Bone marrow (tissue), 2 donors: ENCODE data around the gene ACAP3.
A peak's percentile ranks its signal among the peaks of the same experiment; 100 is the strongest.

ENCODE experiments used
- DNase-seq, 2 donors: peaks; one replicate each; lab custom pipeline; 2025; lab: John Stamatoyannopoulos, UW

Gene ACAP3

DNA sequence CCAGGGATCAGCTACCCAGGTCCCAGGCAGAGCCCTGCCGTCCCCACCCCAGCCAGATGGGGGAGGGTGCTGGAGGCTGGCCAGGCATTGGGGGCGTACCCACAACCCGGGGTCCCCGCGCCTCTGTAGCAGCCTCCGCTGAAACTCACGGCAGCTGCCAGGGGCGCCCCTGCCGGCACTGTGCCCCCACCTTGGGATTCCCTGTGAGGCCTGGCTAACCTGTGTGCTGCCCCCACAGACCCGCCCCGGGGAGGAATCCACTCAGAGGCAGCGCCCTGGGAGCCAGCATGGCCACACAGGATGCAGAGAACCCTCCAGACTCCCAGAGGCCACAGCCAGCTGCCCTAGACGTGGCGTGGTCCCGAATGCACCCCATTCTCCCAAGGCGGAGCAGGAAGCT is 37.7 kb upstream of the ACAP3 start:
- DNase-seq = no peak

DNA sequence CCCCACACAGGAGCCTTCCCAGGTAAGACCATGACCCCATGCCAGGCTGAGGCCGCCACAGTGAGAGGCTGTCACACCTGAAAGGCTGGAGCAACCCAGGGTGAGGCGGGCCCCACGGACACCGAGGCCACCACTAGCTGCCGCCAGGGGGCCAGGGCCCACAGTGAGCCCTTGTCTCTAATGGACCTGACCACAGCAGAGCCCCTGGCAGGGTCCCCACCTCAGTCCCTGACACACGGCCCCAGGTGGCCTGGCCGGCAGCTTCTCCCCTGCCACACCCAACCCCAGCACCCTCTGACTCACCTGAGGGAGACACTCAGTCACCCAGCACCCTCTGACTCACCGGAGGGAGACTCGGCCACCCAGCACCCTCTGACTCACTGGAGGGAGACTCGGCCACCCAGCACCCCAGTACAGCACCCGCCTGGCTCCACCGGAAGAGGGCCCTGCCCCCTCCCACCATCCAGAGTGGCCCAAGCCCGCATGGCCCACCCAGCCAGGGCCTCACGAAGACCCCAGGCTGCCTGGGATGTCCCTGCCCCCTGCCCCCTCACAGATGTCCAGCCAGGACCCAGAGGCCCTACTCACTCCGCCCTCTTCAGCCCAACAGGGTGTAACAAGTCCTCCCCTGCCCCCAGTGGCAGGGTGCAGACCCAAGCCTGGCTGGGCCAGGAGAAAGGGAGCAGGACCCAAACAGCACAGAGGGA is 37.1 kb upstream of the ACAP3 start:
- DNase-seq = peak in 1 of 2 donors; percentile 51

DNA sequence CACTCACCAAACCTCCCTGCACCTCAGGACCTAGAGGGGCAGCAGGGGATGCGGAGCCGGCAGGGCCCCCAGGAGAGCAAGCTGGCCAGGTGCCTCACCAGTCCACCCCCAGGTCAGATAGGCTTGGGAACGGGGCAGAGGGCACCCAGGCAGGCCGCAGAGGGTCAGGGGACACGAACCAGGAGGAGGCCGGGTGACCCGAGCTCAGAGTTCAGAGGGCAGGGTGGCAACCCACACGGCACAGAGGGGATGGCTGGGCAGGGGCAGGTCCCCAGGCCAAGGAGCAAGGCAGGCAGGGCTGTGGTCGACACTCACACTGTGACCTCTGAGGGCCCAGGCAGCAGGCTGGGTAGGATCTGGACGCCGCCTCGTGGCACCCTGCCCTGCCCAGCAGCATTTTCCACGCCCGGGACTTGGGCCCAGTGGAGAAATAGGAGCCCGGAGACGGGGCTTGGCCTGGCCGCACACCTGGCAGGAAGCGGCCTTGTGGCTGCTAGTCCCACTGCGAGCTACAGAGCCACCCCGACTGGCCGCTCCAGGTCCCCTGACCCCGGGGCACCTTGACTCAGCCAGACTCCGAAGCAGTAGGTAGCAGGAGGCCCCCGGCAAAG is 36.2 kb upstream of the ACAP3 start:
- no peak for DNase-seq

DNA sequence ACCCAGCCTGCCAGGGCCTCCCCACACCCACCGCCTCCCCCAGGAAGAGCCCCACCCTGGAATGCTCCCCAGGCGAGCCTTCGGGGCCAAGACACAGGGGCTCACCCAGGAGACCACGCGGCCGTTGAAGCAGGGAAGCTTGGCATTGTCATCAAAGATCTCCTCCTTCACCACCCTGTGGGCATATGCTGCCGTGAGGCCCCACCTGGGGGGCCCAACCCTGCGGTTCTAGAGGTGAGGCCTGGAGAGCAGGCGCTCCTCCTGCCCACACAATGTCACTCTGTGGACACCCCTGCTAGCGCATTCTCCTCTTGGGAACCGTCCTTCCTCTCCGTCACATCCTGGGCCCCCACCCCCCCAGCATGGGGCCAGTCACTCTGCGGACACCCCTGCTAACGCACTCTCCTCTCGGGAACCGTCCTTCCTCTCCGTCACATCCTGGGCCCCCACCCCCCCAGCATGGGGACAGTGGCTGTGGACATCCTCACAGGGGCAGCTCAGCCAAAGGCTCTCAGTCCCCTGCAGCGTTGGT is 34.9 kb upstream of the ACAP3 start:
- DNase-seq = no peak

DNA sequence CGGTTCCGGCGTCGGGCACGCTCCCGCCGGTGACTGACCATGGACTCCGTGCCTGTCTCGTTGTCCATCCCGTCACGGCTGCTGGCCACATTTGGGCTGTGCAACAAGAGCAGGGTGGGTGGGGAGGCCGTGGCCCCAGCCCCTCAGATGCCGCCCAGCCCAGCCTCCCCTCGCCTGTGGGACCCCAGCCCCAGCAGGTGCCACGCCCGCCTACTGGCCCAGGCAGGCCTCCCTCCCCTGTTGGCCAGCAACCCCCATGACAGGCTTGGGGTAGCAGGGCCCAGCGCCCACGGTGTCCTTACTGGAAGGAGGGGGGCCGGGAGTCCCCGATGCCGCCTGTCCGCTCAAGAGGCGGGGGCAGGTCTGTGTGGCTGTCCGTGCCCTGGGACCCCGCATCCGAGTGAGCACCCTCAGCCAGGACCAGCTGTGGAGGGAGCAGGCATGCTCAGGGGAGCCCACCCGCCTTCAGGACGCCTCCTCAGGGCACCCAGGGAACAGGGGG is 34.4 kb upstream of the ACAP3 start:
- no peak for DNase-seq

DNA sequence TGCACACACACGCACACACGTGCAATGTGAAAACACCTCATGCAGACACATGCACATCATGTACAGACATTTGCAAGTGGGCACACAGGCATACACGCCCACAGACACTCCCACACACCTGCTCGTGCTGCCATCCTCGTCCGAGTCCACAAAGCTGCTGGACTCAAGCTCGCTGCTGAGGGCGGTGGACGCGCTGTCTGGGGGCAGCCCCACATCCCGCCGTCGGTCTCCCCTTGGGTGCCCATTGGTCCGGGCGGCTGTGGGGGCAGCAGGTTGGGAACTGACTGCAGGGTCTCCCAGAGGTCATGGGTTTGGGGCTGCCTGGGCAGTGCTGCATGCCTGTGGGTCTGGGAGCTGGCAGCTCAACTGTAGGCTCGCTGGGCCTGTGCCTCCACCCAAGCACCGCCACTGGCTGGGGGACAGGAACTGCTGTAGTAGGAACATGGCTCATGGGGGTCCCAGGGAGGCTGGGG is 33.9 kb upstream of the ACAP3 start:
- DNase-seq = no peak

DNA sequence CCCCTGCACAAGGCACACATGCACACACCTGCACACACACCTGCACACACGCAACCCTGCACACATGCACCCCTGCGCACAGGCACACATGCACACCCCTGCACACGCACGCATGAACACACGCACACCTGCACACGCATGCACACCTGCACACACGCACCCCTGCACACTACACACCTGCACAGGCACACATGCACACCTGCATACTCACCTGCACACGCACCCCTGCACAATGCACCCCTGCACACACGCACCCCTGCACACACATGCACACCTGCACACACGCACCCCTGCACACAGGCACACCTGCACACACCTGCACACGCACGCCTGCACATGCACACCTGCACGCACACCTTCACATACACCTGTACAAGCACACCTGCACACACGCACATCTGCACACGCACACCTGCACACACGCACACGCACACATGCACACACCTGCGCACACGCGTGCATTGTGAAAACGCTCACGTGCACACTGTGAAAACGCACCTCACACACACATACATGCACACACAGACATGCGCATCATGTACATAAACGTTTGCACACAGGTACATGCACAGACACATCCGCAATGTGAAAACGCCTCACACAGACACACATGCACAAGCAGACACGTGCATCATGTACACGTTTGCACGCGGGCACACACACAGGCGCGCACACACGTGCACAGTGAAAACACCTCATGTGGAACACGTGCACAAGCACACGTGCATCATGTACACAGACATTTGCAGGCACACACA is 33.2 kb upstream of the ACAP3 start:
- DNase-seq = no peak

DNA sequence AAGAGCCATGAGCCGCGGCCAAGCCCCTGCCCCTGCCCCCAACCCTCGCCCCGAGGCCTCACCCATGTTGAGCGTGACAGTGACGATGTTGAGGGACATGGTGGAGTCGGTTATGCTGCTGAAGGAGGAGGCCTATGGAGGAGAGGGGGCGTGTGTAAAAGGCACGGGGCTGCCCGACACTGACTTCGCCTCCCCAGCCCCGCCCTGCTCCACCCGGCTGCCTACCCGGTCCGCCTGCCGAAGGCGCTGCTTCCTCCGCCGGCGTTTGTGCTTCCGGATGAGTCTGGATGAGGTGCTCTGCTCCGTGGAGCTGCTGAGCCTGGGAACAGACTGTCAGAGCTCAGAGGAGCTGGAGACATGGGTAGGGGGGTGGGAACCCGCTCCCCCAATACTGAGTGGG is 32.5 kb upstream of the ACAP3 start:
- no peak for DNase-seq

DNA sequence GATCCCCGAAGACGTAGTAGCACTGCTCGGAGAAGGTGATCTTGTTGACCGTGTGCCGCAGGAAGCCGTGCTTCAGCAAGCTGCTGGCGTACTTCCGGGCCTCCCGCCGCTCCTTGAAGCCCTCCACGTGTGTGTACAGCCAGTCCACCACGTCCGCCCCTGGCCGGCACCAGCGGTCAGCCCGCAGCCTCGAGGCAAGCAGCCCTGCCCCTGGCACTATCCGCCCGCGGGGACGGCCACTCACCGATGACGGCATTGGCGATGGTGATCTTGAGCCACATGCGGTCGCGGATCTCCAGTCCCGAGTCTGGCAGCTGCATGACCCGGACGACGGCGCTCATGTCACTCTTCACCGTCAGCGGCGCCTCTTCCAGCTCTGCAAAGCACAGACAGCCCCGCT is 30.5 kb upstream of the ACAP3 start:
- DNase-seq = no peak

DNA sequence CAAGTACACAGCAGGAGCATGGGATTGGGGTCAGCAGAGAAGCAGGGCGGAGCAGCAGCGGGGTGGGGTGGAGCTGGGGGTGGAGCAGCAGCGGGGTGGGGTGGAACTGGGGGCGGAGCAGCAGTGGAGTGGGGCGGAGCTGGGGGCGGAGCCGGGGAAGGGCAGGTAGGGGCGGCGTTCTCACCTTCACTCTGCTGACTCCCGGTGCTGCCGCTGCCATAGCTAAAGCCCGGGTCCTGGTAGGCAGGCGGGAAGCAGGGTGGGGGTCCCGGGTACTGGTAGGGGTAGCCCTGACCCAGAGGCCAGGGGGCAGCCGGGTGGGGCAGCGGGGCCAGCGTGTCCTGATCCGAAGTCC is 30.0 kb upstream of the ACAP3 start:
- no peak for DNase-seq

DNA sequence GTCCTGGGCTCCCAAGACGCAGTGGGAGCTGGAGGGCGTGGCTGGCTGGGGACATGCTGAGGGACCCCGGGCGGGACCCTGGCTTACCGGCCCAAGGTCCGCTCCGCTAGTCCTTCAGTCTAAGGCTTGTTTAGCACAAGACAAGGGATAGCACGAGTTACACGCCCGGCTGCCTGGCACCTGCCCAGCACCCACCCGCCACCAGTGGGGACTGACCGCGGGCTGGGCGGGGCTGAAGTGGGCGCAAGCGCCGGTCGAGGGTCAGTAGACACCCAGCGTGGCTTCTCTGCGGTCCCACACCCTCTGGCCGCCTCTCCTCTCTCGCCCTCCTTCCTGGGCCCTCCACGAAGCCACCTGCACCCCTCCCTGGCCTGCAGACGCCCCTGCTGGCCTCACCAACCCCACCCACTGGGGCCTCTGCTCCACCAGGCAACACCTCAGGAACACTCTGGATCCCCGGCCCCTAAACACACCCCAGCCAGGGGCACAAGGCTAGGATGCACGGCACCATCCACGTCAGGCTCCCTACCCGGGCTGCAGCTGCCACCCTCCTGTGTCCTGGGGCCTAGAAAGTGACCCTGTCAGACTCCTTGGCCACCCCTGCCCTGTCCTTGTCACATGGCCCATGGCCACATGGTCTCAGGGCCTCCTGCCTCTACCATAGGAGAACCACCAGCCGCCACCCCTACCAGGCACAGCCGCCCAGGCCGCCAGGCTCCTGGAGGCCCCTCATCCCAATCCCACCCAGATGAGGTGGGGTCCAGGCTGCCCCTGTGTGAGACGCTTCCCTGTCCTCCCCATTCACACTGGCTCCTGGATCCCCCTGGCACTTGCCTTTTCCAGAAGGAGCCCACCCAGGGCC is 29.4 kb upstream of the ACAP3 start:
- no peak for DNase-seq

DNA sequence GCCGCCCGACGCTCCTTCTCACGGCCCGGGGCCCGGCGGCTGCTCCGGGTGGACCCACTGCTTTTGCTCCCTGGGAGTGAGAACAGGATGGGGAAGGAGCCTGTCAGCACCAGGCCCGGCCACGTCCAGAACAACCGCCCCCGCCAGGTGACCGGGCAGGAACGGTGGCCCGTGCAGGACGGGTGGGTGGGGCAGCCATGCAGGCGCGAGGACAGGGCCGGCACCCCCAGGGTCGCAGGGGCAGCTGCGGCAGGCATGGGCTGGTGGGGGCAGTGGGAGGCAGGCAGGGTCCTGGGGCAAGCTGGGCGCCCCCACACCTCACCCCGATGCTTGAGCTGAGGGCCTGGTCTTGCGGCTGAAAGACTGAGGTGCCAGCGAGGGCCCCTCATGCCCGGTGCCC is 28.7 kb upstream of the ACAP3 start:
- no peak for DNase-seq

DNA sequence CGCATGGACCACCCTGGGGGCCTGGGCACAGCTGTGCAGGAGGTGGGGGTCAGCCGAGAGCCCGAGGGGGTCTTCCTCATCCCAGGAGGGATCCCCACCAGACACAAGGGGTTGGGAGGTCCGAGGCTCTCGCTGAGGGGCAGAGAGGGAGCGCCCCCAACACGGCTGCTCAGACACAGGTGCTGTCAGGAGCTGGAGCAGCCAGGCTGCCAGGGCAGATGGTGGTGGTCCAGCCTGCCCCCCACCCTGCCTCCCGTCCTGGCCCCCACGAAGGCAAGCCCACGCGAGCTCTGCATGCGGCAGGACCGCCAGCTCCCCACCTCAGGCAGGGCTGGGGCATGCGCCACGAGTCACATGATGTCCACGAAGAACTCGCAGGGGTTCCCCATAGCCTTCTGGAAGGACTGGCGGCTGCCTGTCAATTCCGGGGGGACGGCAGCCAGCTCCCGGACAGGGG is 28.1 kb upstream of the ACAP3 start:
- no peak for DNase-seq

DNA sequence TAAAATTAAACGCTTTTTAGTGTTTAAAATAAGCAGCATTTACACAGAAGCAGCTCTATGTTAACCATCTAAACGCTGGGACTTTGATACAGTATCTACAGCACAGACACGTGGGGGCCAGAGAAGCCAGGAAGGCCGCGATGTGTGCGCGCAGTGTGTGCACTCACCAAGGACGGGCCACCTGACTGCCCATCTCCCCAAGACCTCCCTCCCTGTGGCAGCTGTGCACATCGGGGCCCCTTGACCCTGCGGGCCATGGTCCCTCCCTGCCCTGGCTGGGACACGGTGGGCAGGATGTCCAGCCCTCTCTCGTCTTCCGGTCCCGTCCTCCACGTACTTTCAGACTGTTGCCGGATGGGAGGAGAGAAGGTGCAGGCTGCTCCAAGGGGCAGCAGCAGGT is 27.6 kb upstream of the ACAP3 start:
- DNase-seq = no peak

DNA sequence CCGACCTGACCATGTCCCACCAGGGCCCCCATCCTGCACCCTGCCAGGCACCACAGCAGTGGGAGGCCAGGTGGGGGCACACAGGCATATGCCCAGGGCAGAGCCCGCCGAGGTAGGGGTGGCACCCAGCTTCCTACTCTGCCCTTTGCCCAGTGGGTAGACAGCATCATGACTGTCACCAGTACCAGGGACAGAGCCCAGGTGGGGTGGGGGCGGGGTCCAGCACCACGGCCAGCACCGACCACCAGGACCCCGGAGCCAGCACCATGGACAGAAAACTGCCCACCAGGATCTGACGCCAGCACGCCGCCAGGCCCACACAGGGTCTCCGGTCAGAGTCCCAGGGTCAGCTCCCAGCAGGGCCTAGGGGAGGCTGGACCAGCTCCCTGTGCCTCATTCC is 27.1 kb upstream of the ACAP3 start:
- DNase-seq = no peak

DNA sequence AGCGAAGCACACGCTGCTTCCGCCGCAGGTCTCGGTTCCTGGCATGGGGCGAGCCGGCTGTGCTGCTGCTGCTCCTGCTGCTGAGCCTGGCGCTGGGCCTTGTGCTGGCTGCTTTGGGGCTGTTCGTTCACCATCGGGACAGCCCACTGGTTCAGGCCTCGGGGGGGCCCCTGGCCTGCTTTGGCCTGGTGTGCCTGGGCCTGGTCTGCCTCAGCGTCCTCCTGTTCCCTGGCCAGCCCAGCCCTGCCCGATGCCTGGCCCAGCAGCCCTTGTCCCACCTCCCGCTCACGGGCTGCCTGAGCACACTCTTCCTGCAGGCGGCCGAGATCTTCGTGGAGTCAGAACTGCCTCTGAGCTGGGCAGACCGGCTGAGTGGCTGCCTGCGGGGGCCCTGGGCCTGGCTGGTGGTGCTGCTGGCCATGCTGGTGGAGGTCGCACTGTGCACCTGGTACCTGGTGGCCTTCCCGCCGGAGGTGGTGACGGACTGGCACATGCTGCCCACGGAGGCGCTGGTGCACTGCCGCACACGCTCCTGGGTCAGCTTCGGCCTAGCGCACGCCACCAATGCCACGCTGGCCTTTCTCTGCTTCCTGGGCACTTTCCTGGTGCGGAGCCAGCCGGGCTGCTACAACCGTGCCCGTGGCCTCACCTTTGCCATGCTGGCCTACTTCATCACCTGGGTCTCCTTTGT is 26.0 kb upstream of the ACAP3 start:
- DNase-seq = no peak

DNA sequence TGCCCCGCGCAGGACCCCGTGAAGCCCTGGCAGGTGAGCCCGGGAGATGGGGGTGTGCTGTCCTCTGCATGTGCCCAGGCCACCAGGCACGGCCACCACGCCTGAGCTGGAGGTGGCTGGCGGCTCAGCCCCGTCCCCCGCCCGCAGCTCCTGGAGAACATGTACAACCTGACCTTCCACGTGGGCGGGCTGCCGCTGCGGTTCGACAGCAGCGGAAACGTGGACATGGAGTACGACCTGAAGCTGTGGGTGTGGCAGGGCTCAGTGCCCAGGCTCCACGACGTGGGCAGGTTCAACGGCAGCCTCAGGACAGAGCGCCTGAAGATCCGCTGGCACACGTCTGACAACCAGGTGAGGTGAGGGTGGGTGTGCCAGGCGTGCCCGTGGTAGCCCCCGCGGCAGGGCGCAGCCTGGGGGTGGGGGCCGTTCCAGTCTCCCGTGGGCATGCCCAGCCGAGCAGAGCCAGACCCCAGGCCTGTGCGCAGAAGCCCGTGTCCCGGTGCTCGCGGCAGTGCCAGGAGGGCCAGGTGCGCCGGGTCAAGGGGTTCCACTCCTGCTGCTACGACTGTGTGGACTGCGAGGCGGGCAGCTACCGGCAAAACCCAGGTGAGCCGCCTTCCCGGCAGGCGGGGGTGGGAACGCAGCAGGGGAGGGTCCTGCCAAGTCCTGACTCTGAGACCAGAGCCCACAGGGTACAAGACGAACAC is 25.2 kb upstream of the ACAP3 start:
- no peak for DNase-seq

DNA sequence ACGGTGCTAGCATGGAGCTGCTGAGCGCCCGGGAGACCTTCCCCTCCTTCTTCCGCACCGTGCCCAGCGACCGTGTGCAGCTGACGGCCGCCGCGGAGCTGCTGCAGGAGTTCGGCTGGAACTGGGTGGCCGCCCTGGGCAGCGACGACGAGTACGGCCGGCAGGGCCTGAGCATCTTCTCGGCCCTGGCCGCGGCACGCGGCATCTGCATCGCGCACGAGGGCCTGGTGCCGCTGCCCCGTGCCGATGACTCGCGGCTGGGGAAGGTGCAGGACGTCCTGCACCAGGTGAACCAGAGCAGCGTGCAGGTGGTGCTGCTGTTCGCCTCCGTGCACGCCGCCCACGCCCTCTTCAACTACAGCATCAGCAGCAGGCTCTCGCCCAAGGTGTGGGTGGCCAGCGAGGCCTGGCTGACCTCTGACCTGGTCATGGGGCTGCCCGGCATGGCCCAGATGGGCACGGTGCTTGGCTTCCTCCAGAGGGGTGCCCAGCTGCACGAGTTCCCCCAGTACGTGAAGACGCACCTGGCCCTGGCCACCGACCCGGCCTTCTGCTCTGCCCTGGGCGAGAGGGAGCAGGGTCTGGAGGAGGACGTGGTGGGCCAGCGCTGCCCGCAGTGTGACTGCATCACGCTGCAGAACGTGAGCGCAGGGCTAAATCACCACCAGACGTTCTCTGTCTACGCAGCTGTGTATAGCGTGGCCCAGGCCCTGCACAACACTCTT is 24.5 kb upstream of the ACAP3 start:
- DNase-seq = no peak

DNA sequence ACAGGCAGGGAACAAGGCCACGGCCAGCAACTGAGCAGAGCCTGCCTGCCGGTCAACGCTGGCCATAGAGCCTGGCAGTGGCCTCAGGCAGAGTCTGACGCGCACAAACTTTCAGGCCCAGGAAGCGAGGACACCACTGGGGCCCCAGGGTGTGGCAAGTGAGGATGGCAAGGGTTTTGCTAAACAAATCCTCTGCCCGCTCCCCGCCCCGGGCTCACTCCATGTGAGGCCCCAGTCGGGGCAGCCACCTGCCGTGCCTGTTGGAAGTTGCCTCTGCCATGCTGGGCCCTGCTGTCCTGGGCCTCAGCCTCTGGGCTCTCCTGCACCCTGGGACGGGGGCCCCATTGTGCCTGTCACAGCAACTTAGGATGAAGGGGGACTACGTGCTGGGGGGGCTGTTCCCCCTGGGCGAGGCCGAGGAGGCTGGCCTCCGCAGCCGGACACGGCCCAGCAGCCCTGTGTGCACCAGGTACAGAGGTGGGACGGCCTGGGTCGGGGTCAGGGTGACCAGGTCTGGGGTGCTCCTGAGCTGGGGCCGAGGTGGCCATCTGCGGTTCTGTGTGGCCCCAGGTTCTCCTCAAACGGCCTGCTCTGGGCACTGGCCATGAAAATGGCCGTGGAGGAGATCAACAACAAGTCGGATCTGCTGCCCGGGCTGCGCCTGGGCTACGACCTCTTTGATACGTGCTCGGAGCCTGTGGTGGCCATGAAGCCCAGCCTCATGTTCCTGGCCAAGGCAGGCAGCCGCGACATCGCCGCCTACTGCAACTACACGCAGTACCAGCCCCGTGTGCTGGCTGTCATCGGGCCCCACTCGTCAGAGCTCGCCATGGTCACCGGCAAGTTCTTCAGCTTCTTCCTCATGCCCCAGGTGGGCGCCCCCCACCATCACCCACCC is 23.6 kb upstream of the ACAP3 start, which contains the start of gene TAS1R3:
Gene TAS1R3 (plus strand): TSS at position 213 of the 898 bp plus-strand sequence. CDS start 66 bp downstream, at position 279.
- DNase-seq = no peak
